CD4-positive, alpha-beta T cell treated with Interleukin-15 for 4 hours (primary cell): Measurements from ENCODE around the gene PLA2G6.

ENCODE experiments used
- DNase-seq: peaks from one replicate; pipeline ENCODE4 v3.0.0-alpha.2; 2020; ENCODE audit warnings: low spot score

The PLA2G6 gene

GRCh38 chr22:38110863-38111852, 70.5 kb downstream of the PLA2G6 start:
- no peak for DNase-seq

DNA sequence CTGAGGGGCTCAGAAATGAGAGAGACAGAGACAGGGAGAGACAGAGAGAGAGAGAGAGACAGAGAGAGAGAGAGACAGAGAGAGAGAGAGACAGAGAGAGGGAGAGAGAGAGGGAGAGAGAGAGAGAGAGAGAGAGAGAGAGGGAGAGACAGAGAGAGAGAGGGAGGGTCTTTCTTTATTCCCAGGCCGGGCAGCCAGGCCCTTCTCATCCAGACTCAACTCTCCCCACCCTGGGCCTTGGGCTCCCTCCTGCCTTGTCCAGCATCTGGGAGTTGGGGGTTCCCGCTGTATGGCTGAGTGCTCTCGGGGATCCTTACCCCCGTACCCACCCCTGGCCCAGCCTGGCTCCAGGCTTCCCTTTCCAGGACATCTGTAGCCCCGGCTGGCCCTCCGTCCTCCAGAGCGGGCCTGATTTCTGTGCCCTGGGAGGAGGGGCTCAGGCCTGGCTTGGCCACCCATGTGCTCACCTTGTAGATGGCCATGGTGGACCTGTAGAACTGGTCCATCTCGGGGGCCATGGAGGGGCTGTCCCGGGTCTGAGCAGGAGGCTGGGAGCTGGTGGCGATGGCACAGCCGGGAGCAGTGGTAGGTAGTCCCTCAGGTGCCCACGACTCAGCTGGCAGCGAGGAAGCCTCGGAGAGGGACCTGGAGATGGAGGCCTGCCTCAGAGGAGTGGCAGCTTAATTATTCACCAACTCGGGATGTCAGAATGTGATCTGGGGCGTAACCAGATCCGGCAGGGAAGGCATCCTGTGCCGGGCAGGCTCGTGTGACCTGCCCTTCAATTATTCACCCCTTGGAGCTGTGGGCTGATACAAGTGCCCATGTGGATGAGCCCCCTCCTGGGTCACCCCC, 71.4 kb downstream of the PLA2G6 start, which contains the start of gene BAIAP2L2:
Gene BAIAP2L2 (minus strand): TSS at position 677 of the 855 bp plus-strand sequence. CDS start 159 bp downstream, at position 518.
- DNase-seq: no peak

DNA sequence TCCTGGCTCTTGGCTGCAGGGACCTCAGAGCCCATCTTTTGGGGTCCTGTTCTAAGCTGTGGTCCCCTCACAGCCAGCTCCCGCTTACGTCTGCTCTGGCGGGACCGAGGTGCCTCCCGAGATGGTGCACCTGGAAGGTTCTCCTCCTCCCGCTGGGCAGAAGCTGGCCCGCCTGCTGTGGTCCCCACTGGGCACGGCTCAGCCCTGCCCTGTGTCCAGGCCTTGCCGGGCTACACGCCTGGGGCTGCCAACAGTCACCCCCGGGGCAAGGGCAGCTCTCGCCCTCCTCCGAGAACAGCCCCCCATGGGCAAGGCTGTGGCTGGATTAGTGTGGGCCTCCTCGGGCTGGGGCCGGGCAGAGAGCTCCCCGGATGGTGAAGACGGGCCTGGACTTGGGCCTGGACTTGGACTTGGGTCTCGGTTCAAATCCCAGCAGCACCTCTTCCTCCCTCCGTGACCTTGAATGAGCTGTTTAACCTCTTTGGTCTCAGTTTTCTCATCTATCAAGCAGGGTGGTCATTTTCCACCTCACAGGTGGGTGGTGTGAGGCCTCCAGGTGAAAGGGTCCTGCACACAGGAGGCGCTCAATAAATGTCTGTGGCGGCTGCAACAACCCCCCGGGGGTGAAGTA, 72.1 kb downstream of the PLA2G6 start:
- peak; percentile 9 for DNase-seq

DNA sequence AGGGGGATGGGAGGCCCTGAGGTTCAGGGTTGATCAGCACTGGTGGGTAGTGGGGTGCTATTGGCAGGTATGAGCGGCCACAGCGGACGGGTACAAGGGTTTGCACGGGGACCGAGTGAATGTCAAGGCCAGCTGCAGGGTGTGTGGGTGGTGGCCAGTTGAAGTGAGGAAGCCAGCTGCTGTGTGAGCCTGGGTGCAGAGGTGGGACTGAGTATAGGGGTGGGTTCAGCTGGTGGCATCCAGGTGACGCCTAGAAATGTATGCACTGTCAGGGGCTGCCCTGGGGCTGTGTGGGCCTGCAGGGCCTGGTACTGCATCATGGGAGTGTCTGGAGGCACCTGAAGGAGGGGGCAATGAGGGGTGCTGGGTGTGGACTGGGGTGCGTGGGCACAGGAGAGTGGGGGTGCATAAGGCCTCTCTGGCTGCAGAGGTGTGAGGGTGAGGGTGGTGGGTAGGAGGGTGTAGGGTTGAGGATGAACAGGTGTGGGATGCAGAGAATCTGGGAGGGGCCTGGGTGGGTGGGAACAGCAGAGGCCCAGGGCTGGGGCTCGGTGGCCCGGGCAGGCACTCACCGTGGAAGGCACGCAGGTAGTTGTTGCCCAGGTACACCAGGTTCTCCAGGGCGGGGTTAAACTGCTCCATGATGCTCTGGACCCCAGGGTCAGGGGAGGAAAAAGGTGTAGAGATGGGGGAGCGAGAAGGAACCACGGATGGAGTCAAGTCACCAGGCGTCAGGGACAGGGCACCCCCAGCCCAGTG, 72.9 kb downstream of the PLA2G6 start:
- no peak for DNase-seq

- no peak for DNase-seq
Measured at GRCh38 chr22:38107692-38108515, 73.7 kb downstream of the PLA2G6 start.

DNA sequence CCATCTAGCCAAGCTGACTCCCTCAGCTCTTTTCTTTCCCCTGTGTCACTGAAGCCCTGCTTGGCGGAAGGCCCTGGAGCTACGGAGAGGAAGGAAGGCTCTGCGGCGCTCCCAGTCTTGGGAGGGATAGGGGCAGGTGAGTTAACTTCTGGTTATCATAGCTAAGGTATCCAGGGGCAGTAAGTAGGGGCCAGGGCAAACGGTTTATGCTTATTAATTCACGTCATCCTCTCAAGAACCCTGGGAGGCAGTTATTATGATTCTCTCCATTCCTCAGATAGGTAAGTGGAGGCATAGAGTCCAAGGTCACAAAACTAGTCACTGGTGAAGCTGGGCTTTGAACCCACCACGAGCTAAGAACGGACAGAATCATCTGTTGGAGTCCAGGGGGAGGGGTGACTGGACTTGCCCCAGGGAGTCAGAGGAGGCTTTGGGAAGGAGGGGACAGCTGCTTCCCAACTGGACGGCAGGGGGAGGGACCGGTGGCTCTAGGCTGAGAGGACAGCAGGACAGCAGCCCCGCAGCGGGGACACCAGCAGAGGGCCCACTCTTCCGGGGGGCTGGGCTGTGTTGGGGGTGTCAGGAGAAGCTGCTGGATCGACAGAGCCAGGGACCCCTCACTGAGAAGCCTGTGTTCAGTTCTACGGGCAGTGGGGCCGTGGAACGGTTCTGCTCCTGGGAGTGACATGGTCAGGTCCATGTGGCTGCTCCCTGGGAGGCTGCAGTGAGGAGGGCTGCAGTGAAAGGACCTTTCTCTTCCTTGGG, 74.6 kb downstream of the PLA2G6 start:
- DNase-seq: no peak

DNA sequence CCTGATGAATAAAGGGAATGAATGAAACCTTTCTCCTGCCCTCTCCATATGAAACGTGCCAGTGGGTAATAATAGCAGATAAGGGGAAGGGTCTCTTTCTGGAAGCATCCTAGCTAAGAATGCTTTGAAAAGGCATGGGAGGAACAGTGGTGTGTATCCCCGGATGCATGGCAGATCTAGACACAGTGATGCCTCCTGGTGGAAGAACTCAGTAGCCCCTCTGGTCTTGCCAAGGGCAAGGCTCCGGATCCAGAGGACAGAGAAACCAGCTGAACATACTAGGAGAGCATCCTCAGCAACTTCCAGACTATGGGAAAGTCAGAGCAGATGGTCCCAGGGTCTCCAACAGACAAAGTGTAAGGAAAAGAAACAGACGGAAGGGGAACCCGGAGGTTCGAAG, 77.5 kb downstream of the PLA2G6 start:
- no peak for DNase-seq

DNA sequence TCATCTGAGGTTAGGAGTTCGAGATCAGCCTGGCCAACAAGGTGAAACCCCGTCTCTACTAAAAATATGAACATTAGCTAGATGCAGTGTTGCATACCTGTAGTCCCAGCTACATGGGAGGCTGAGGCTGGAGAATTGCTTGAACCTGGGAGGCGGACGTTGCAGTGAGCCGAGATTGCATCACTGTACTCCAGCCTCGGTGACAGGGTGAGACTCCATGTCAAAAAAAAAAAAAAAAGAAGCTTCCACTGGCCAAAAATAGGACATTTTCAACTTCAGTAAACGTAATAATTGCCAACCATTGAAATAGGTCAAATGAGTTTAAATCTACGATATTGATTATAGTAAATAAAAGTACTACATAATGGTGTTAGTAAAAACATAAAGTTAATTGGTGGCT, 78.0 kb downstream of the PLA2G6 start:
- DNase-seq: no peak

DNA sequence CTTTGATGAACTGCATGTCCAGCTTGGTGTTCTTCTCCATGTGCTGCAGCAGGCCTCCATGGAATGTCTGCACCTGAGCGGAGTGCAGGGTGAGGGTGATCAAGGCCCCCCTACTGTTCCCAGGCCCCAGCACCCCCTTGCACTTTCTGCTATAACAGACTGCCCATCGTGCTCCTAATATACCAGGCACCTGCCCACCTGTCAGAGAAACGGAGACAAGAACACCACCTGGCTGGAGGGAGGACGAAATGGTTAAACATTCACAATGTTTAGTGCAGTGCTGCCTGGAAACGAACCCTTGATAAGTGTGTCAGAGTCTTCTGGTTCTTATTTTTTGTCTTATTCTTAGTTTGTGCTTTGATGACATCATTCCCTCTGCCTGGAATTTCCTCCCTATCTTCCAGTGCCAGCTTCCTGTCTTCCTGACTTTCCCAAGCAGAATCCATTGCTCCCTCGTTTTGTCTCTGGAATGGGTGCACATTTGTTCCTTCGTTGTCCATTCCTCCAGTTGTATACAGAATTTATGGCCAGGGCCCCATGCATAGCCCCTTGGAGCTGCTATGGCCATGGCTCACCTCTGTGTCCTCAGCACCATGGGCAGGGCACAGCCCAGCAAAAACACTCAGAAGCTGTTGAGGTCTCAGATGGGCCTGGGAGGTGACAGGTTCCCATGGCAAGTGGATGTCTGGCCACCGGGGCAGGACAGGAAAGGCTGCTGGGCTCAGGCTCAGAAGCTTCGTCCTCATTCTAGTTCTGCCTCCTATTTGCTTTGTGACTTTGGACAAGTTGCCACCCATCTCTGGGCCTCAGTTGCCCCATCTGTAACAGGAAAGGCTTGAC, 83.0 kb downstream of the PLA2G6 start:
- DNase-seq: no peak

GRCh38 chr22:38097557-38098409, 83.8 kb downstream of the PLA2G6 start:
- DNase-seq: no peak

- DNase-seq: no peak
Measured at GRCh38 chr22:38097058-38097457, 84.6 kb downstream of the PLA2G6 start.

GRCh38 chr22:38089474-38089851, 92.2 kb downstream of the PLA2G6 start:
- no peak for DNase-seq

DNA sequence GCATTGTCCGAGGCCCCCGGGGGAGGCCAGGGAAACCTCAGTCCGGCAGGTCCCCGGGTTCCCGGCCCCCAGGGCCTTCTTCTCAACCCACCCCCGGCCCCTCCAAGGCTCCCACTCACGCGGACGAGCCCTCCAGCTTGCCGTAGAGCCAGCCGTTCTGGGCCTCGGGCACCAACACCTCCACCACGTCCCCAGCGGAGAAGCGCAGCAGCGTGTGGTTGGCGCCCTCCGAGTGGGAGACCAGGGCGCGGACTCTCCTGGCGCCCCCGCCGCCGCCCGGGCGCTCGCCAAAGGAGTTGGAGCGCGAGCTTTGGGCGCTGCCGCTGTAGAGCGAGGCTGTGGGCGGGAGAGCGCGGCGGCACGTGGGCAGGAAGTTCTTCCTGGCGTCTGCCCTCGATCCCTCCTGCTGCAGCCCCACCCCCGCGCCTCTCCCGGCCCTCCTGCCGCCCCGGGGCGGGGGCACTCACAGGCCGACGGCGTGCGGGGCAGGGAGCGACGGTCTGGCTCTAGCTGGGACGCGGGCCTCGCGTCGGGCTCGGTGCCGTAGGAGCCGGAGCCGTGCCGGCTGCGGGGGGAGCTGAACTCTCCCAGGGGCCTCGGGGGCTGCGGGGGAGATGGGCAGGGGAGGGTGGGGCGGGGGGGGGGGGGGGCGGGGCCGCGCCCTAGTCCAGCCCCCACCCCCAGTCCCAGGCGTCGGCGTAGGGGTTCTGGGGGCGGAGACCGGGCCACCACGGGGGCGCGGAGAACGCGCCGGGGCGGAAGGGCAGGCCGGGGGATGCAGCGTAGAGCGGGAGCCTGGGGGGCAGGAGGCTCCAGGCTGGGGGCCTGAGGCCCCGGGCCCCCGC, 92.8 kb downstream of the PLA2G6 start:
- no peak for DNase-seq

- DNase-seq: no peak
Measured at GRCh38 chr22:38087855-38088254, 93.8 kb downstream of the PLA2G6 start.

- no peak for DNase-seq
Measured at GRCh38 chr22:38086942-38087341, 94.7 kb downstream of the PLA2G6 start.

DNA sequence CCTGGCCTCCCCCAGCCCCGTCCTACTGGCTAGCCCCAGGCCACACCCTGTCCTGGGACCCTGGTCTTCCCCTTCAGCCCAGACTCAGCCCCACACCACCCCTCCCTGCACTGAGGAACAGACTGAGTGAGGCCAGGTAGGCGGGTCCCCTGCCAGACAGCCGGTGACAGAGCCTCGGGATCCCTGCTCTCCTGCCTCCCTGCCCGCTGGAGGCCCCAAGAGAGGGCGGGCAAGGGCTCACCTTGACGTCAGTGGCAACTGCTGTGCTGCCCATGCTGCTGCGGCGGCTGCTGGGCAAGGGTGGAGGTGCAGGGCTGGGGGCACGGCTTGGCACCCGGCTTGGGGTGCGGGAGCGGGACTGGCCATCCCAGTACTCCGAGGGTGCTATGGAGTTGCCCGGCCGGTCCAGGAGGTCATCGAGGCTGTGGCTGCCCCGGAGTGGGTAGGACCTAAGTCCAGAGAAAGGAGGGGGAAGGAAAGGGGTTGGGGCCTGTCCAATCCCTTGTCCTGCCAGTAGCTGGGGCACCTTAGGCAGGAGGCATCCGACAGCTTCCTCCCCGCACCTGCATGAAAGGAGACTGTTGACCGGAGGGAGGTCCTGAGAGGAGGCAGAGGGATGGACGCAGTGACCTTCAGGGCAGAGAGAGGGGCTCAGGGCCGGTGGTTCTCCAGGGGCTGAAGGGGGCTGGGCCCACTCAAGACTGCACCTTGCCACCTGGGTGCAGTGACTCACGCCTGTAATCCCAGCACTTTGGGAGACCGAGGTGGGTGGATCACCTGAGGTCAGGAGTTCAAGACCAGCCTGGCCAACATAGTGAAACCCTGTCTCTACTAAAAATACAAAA, 95.4 kb downstream of the PLA2G6 start:
- DNase-seq: no peak
